Large intestine (tissue), 3 donors: ENCODE results near the gene STX16. TPM values are rescaled to one million over a fixed set of nuclear protein-coding genes. Genes with fewer than 3 reads are reported as not detected.

Experiments
- DNase-seq, 2 donors: peaks; one replicate each; pipeline versions ENCODE4 v3.0.0 to v3.0.0-alpha.2; 2013
- H3K27ac ChIP-seq: one replicate; pipeline ENCODE4 v1.5.1; 2013; ENCODE audit warnings: low read length
- H3K27me3 ChIP-seq: 2 replicates; pipeline ENCODE4 v1.6.1; 2013; ENCODE audit warnings: low read length; ENCODE audit not compliant: control insufficient read depth, insufficient read depth
- H3K36me3 ChIP-seq: 2 replicates; pipeline ENCODE4 v1.6.1; 2013; ENCODE audit warnings: low read length; ENCODE audit not compliant: control insufficient read depth, insufficient read depth
- H3K4me1 ChIP-seq: one replicate; pipeline ENCODE4 v1.6.1; 2013; ENCODE audit warnings: low read length; ENCODE audit not compliant: control insufficient read depth, insufficient read depth
- H3K4me3 ChIP-seq: one replicate; pipeline ENCODE4 v1.5.1; 2013; ENCODE audit warnings: low read length
- H3K9me3 ChIP-seq: one replicate; pipeline ENCODE4 v1.6.1; 2013; ENCODE audit warnings: mild to moderate bottlenecking, low read depth, low read length, moderate library complexity; ENCODE audit not compliant: control insufficient read depth
- WGBS: methylation state at CpG from one replicate; pipeline ENCODE4 v1.1.5; 2013; ENCODE audit warnings: low lambda C conversion rate; ENCODE audit not compliant: insufficient coverage; 5-methylcytosine and 5-hydroxymethylcytosine counted together
- polyA plus RNA-seq: library from polyadenylated mRNA; unstranded; fragments of 120-200 nt; gene quantifications from one replicate; pipeline ENCODE4 v1.2.1, GENCODE V29; 2013

STX16 gene
- polyA plus RNA-seq, 1 donor, result 80.6 TPM

GRCh38 chr20:58677079-58677604 lies 26.1 kb downstream of the STX16 start:
- WGBS, result no CpG with 5 or more reads among the region's 5 CpGs
- H3K36me3 ChIP-seq, result peaks cover 62% of the 10 kb centered on the region
- no peak for DNase-seq
- no peak overlapping the region for H3K4me3 ChIP-seq
- H3K9me3 ChIP-seq, result no peaks in the 10 kb centered on the region
- no peak overlapping the region for H3K27ac ChIP-seq
- no peaks in the 10 kb centered on the region for H3K4me1 ChIP-seq
- H3K27me3 ChIP-seq, result no peaks in the 10 kb centered on the region

GRCh38 chr20:58677808-58678207 lies 26.7 kb downstream of the STX16 start:
- H3K4me1 ChIP-seq, result no peaks in the 10 kb centered on the region
- no peak for DNase-seq
- no peaks in the 10 kb centered on the region for H3K9me3 ChIP-seq
- WGBS, result no CpG with 5 or more reads among the region's 5 CpGs
- H3K27me3 ChIP-seq, result no peaks in the 10 kb centered on the region
- no peak overlapping the region for H3K4me3 ChIP-seq
- peaks cover 58% of the 10 kb centered on the region for H3K36me3 ChIP-seq
- no peak overlapping the region for H3K27ac ChIP-seq

GRCh38 chr20:58678806-58679205 lies 27.7 kb downstream of the STX16 start:
- no peak overlapping the region for H3K27ac ChIP-seq
- WGBS, result 89% methylated on average over 3 of the region's 8 CpGs
- peaks cover 48% of the 10 kb centered on the region for H3K36me3 ChIP-seq
- no peaks in the 10 kb centered on the region for H3K9me3 ChIP-seq
- H3K4me1 ChIP-seq, result no peaks in the 10 kb centered on the region
- no peaks in the 10 kb centered on the region for H3K27me3 ChIP-seq
- no peak for DNase-seq
- H3K4me3 ChIP-seq, result no peak overlapping the region

- Histone ChIP-seq H3K4me3 (no peak overlapping the region), H3K27me3 (no peaks in the 10 kb centered on the region), H3K4me1 (no peaks in the 10 kb centered on the region), H3K36me3 (peaks cover 18% of the 10 kb centered on the region), H3K27ac (no peak overlapping the region), H3K9me3 (no peaks in the 10 kb centered on the region)
- no peak for DNase-seq
- 100% methylated on average over 1 of the region's 11 CpGs for WGBS
Observed at GRCh38 chr20:58682656-58683531, 31.8 kb downstream of the STX16 start.

- no peak overlapping the region for H3K27ac ChIP-seq
- H3K4me3 ChIP-seq, result no peak overlapping the region
- no peak for DNase-seq
- WGBS, result 93% methylated on average over 2 of the region's 2 CpGs
- H3K36me3 ChIP-seq, result peaks cover 13% of the 10 kb centered on the region
- no peaks in the 10 kb centered on the region for H3K4me1 ChIP-seq
- no peaks in the 10 kb centered on the region for H3K27me3 ChIP-seq
- H3K9me3 ChIP-seq, result no peaks in the 10 kb centered on the region
Observed at GRCh38 chr20:58684291-58684690, 33.2 kb downstream of the STX16 start.

DNA sequence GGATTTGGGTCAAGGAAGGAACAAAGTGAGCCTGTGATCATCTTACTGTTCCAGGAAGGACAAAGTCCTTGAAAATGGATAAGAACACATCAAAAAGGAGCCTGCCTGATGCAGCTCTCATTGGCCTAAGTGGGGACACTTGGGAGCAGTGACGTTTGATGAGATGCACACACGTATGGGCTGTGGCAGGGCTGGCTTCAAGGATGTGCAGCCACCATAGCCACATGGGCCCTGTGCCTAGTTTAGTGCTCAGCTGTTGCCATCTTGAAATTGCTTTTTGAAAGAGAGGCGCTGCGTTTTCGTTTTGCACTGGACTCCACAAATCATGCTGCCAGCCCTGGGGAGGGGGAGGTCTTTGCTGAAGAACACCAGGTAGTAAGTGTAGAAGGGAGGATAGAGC lies 34.9 kb downstream of the STX16 start:
- Histone ChIP-seq H3K9me3 (no peaks in the 10 kb centered on the region), H3K36me3 (no peaks in the 10 kb centered on the region), H3K27me3 (no peaks in the 10 kb centered on the region), H3K4me3 (no peak overlapping the region), H3K4me1 (no peaks in the 10 kb centered on the region), H3K27ac (no peak overlapping the region)
- WGBS, result no CpG with 5 or more reads among the region's 5 CpGs
- no peak for DNase-seq

GRCh38 chr20:58688414-58688813 lies 37.3 kb downstream of the STX16 start:
- Histone ChIP-seq H3K4me1 (peaks cover 6% of the 10 kb centered on the region), H3K9me3 (no peaks in the 10 kb centered on the region), H3K27me3 (no peaks in the 10 kb centered on the region), H3K27ac (no peak overlapping the region), H3K4me3 (no peak overlapping the region), H3K36me3 (no peaks in the 10 kb centered on the region)
- DNase-seq, result no peak
- WGBS, result no CpG with 5 or more reads among the region's 4 CpGs

DNA sequence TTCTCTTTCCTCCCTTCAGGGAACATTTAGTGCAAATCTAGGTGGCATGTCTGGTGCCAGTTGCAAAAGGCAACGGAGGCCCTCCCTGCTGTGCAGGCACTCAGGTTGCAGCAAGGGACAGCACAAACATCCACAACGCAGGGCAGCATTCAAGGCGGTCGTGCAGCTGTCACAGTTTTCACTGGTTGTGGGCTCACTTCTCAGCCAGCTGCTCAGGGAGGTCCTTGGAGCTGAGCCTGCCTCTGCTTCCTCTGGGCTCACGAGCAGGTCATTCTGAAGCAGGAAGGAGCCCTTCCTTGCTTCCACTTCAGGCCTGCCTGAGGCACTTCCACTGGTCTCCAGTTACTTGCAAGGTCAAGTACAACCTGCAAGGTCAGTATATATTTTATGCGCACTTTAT lies 37.8 kb downstream of the STX16 start:
- no peak for DNase-seq
- WGBS, result no CpG with 5 or more reads among the region's 6 CpGs

DNA sequence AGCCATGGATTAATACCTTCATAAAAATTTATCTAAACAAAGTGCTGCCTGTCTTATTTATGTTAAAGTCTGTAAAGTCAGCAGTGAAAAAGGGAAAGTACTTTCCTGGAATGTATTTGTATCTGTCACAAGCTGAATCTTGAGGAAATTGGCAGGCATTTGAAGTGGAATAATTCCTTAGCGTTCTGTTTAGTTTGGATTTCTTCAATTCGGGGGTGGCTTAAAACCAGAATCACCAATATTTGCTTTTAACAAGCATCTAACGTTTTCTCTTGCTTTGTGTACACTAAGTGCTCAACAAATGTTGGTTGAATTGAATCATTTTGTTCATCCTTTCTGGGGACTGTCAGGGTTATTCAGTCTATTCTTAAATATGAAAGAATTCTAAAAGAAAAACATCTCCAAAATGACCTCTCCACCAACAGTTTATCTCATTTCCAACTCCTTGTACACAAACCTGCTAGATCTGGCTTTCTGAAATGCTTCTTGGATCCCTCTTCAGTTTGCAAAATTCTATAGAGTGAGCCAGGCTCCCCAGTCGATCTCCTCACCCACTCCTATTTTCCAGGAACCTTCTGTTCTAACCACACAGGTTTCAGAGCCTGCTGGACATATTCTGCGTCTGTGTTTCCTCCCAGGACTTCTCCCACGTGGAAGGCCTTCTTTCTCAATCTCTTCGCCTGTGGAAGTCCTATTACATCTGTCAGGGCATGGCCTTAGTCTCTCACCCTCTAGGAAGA lies 39.5 kb downstream of the STX16 start:
- Histone ChIP-seq H3K36me3 (peaks cover 9% of the 10 kb centered on the region), H3K4me3 (no peak overlapping the region), H3K27ac (no peak overlapping the region), H3K4me1 (peaks cover 12% of the 10 kb centered on the region), H3K27me3 (no peaks in the 10 kb centered on the region), H3K9me3 (peaks cover 8% of the 10 kb centered on the region)
- 60% methylated on average over 4 of the region's 7 CpGs for WGBS
- no peak for DNase-seq

More for the DNA sequence above, 37.8 kb downstream of the STX16 start:
- Histone ChIP-seq H3K27me3 (no peaks in the 10 kb centered on the region), H3K4me3 (no peak overlapping the region), H3K36me3 (no peaks in the 10 kb centered on the region), H3K27ac (no peak overlapping the region), H3K9me3 (peaks cover 3% of the 10 kb centered on the region), H3K4me1 (peaks cover 10% of the 10 kb centered on the region)

- WGBS, result no CpG with 5 or more reads among the region's 31 CpGs
- Histone ChIP-seq H3K27me3 (no peaks in the 10 kb centered on the region), H3K4me1 (peaks cover 12% of the 10 kb centered on the region), H3K27ac (peak overlapping the region; percentile 29), H3K9me3 (peaks cover 8% of the 10 kb centered on the region), H3K4me3 (no peak overlapping the region), H3K36me3 (peaks cover 21% of the 10 kb centered on the region)
- DNase-seq, result no peak
Observed at GRCh38 chr20:58691773-58692578, 40.9 kb downstream of the STX16 start.
